Neutrophil (primary cell): ENCODE measurements around the gene ENTHD1.

Experiments
- H3K27ac ChIP-seq: fragments of 200-600 bp; sonication (generic); 2 replicates; pipeline ENCODE4 v1.5.1; 2016; ENCODE audit warnings: mild to moderate bottlenecking, moderate library complexity
- H3K27me3 ChIP-seq: fragments of 200-600 bp; sonication (generic); 2 replicates; pipeline ENCODE4 v1.6.0; 2016; ENCODE audit warnings: mild to moderate bottlenecking
- H3K36me3 ChIP-seq: fragments of 200-600 bp; sonication (generic); 2 replicates; pipeline ENCODE4 v1.5.1; 2017
- H3K4me1 ChIP-seq, 2 experiments: fragments of 200-600 bp in 1 of 2; sonication (generic) in 1 of 2; 1 replicate in 1 of 2; 2 replicates in 1 of 2; pipeline versions ENCODE4 v1.5.1 to v1.6.1; 2013 to 2016; ENCODE audit warnings: low read depth in 1 of 2, low read length in 1 of 2, mild to moderate bottlenecking in 1 of 2, moderate library complexity in 1 of 2; ENCODE audit not compliant: control insufficient read depth in 1 of 2, insufficient read depth in 1 of 2
- H3K4me3 ChIP-seq, 2 experiments: fragments of 200-600 bp in 1 of 2; sonication (generic) in 1 of 2; 1 replicate in 1 of 2; 2 replicates in 1 of 2; pipeline ENCODE4 v1.5.1; 2013 to 2016; ENCODE audit warnings: low read depth in 1 of 2, low read length in 1 of 2, mild to moderate bottlenecking in 1 of 2, moderate library complexity in 1 of 2
- H3K9me3 ChIP-seq: fragments of 200-600 bp; sonication (generic); 2 replicates; pipeline ENCODE4 v1.5.1; 2016
- CTCF ChIP-seq: fragments of 200-600 bp; sonication (generic); IDR thresholded peaks from 2 replicates; pipeline ENCODE4 v1.5.1; 2016; ENCODE audit warnings: antibody characterized with exemption

ENTHD1 gene

GRCh38 chr22:39910876-39911613, 17.5 kb upstream of the ENTHD1 start:
- Histone ChIP-seq H3K9me3 (no peaks in the 10 kb centered on the region), H3K4me1 (no peaks in the 10 kb centered on the region), H3K4me3 (no peak overlapping the region), H3K27me3 (no peaks in the 10 kb centered on the region), H3K36me3 (no peaks in the 10 kb centered on the region), H3K27ac (no peak overlapping the region)
- no peak for TF ChIP-seq CTCF

DNA sequence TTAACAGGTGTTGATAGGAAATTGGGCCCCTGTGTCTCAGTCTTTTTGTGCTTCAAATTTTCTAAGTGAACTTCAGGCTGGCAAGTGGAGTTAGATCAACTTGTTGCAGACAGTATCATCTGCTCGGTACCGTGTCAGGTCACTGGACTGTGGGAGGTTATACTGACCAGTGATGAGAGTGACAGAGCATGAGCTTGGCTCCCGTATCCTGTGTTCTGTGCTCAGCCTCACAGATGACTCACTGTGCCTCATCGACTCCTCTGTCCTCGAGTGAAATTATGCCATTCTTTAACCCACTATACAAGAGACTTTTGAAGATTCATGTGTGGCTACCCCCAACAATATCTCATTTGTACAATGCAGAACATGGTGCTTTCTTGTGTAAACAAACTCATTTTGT, 15.2 kb upstream of the ENTHD1 start:
- no peaks in the 10 kb centered on the region for H3K9me3 ChIP-seq
- no peak for TF ChIP-seq CTCF
- no peaks in the 10 kb centered on the region for H3K36me3 ChIP-seq
- no peaks in the 10 kb centered on the region for H3K4me1 ChIP-seq
- no peak overlapping the region for H3K4me3 ChIP-seq
- H3K27ac ChIP-seq = no peak overlapping the region
- no peaks in the 10 kb centered on the region for H3K27me3 ChIP-seq

GRCh38 chr22:39908136-39908535, 14.6 kb upstream of the ENTHD1 start:
- Histone ChIP-seq H3K27ac (no peak overlapping the region), H3K9me3 (no peaks in the 10 kb centered on the region), H3K4me3 (no peak overlapping the region), H3K27me3 (no peaks in the 10 kb centered on the region), H3K4me1 (no peaks in the 10 kb centered on the region), H3K36me3 (no peaks in the 10 kb centered on the region)
- no peak for TF ChIP-seq CTCF

DNA sequence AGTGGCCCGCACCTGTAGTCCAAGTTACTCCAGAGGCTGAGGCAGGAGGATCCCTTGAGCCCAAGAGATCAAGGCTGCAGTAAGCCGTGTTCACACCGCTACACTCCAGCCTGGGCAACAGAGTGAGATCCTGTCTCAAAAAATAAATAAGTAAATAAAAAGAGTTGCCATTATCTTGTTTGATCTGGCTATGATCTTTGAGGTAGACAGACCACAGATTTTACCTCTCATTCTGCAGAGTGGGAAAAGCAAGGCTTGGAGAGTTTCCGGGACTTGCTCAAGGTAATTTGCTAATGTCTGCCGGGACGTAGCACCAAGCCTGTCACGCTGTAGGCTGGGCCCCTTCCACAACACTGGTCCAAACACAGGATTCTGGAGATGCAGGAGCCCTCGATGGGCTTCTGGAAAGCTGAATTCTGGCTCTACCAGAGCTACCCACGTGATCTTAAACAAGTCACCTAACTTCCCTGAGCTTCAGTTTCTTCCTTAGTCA, 14.1 kb upstream of the ENTHD1 start:
- no peak for TF ChIP-seq CTCF
- no peaks in the 10 kb centered on the region for H3K9me3 ChIP-seq
- H3K4me1 ChIP-seq = no peaks in the 10 kb centered on the region
- no peaks in the 10 kb centered on the region for H3K27me3 ChIP-seq
- H3K27ac ChIP-seq = no peak overlapping the region
- H3K36me3 ChIP-seq = no peaks in the 10 kb centered on the region
- no peak overlapping the region for H3K4me3 ChIP-seq

DNA sequence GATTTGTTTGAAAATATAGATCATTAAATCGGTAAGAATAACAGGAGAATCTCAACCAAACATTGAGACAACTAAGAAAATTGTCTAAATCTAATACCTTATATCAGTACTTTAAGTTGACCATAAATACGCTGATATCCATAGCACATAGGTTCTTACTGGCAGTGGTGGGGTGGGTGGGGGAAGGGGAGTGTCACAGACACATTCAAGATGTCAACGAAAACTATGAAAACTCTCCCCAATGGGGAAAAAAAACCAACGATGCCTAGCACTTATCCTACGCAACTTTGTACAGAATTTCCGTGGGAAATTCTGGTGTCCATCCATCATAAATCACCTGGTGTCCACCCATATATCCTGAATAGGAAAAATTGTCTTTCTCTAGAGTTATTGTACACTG, 13.5 kb upstream of the ENTHD1 start:
- TF ChIP-seq CTCF = no peak
- no peak overlapping the region for H3K27ac ChIP-seq
- H3K9me3 ChIP-seq = no peaks in the 10 kb centered on the region
- H3K36me3 ChIP-seq = no peaks in the 10 kb centered on the region
- no peak overlapping the region for H3K4me3 ChIP-seq
- no peaks in the 10 kb centered on the region for H3K4me1 ChIP-seq
- H3K27me3 ChIP-seq = no peaks in the 10 kb centered on the region
